HepG2 (cell line): ENCODE results near the gene LRP1B.

Experiments
- ETV6 ChIP-seq: sonication (generic); formaldehyde crosslinking; conservative IDR thresholded peaks from 2 replicates; pipeline ENCODE4 v1.4.0; 2020; ENCODE audit warnings: missing genetic modification reagents
- FOXM1 ChIP-seq: sonication (generic); formaldehyde crosslinking; IDR thresholded peaks from 2 replicates; pipeline ENCODE4 v1.5.0; 2020; ENCODE audit warnings: missing genetic modification reagents
- RXRA ChIP-seq: sonication (generic); formaldehyde crosslinking; IDR thresholded peaks from 2 replicates; pipeline ENCODE4 v1.5.1; 2020; ENCODE audit warnings: missing genetic modification reagents
- ZBTB43 ChIP-seq: sonication (generic); formaldehyde crosslinking; conservative IDR thresholded peaks from 2 replicates; pipeline ENCODE4 v1.4.0; 2020; ENCODE audit warnings: missing genetic modification reagents
- ZNF556 ChIP-seq: sonication (generic); formaldehyde crosslinking; IDR thresholded peaks from 2 replicates; pipeline ENCODE4 v1.4.0; 2020; ENCODE audit warnings: mild to moderate bottlenecking, missing genetic modification reagents, borderline replicate concordance

- TF ChIP-seq ETV6 (CRISPR knock-in tag), result no peak
- no peak for TF ChIP-seq ZBTB43
- TF ChIP-seq ZNF556, result no peak
- no peak for TF ChIP-seq RXRA (CRISPR knock-in tag)
- TF ChIP-seq FOXM1 (CRISPR knock-in tag), result no peak
Measured at GRCh38 chr2:141037361-141037760, 1093.5 kb downstream of the LRP1B start.
